ENCODE results near the gene MALRD1.

The MALRD1 gene

GRCh38 chr10:19570991-19571390 is 522.4 kb downstream of the MALRD1 start:
- peak; percentile 3 for DNase-seq (ENCODE audit: low read depth)
- TF ChIP-seq, protein P1, sequence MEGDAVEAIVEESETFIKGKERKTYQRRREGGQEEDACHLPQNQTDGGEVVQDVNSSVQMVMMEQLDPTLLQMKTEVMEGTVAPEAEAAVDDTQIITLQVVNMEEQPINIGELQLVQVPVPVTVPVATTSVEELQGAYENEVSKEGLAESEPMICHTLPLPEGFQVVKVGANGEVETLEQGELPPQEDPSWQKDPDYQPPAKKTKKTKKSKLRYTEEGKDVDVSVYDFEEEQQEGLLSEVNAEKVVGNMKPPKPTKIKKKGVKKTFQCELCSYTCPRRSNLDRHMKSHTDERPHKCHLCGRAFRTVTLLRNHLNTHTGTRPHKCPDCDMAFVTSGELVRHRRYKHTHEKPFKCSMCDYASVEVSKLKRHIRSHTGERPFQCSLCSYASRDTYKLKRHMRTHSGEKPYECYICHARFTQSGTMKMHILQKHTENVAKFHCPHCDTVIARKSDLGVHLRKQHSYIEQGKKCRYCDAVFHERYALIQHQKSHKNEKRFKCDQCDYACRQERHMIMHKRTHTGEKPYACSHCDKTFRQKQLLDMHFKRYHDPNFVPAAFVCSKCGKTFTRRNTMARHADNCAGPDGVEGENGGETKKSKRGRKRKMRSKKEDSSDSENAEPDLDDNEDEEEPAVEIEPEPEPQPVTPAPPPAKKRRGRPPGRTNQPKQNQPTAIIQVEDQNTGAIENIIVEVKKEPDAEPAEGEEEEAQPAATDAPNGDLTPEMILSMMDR (conservative IDR thresholded peaks at IDR 0.05; ENCODE audit: control insufficient read depth, insufficient read depth, low read depth, low read length), result no peak
- no peak overlapping the region for H3K4me3 ChIP-seq (ENCODE audit: control insufficient read depth, low read depth, low read length)

GRCh38 chr10:19572056-19572455 is 523.5 kb downstream of the MALRD1 start:
- no peak overlapping the region for H3K4me3 ChIP-seq (ENCODE audit: control insufficient read depth, low read depth, low read length)
- TF ChIP-seq, protein P1 (conservative IDR thresholded peaks at IDR 0.05; ENCODE audit: control insufficient read depth, insufficient read depth, low read depth, low read length), result no peak
- peak; percentile 34 for DNase-seq (ENCODE audit: low read depth)

DNA sequence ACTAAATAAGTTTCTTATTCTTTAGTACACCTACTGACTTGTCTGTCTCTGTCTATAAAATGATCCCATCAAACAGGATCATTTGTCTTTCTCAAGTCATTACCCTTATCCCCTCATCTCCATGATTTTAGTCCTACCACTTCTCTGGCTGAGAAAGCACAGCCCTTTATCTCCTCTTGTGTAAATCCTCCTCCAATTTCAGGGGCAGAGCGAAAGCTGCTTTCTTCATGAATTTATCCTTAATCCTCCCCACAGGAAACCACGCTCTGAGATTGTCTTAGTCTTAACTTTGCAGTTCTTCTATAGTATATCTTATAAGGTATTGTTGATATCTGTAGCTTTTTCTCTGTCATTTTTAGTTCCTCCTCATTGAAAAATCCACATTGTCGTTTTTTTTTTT is 528.0 kb downstream of the MALRD1 start:
- TF ChIP-seq, protein P1 (conservative IDR thresholded peaks at IDR 0.05; ENCODE audit: control insufficient read depth, insufficient read depth, low read depth, low read length), result no peak
- DNase-seq (ENCODE audit: low read depth), result no peak
- no peak overlapping the region for H3K4me3 ChIP-seq (ENCODE audit: control insufficient read depth, low read depth, low read length)

DNA sequence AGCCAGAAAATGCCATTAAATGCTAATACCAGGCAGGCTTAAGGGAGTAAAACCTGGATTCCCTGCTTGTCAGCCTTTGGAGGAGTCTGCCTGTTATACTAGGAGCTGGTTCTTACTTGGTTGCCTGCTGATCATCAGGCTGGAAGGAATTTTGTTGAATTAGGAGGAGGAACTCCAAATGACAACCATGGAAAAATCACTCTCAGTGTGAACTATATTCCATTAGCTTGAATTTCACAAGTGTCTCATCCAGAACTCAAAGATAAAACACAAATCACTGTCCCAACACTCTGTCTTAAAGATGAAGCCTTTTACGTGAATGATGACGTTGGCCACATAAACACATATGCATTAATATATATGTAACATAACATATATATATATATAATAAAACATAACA is 528.8 kb downstream of the MALRD1 start:
- DNase-seq (ENCODE audit: low read depth), result no peak
- TF ChIP-seq, protein P1 (conservative IDR thresholded peaks at IDR 0.05; ENCODE audit: control insufficient read depth, insufficient read depth, low read depth, low read length), result no peak
- no peak overlapping the region for H3K4me3 ChIP-seq (ENCODE audit: control insufficient read depth, low read depth, low read length)

DNA sequence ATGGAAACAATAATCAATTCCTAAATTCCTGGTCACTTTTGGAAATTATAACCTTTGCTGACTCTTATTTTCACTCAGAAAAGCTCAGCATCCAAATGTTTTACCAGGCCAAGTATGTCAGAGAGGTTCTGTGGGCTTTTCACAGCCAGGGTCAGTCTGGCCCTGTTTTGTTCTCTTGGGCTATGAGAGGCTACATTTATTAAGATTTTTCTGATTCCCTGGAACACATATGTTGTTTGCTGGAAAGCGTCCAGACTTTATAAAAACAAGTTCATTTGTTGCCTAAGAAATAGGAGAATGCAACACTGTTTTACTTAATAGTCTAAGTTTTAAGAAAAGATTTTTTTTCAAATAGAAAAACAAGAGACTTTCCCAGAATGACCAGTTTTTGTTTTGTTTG is 529.2 kb downstream of the MALRD1 start:
- DNase-seq (ENCODE audit: low read depth), result peak; percentile 15
- H3K4me3 ChIP-seq (ENCODE audit: control insufficient read depth, low read depth, low read length), result no peak overlapping the region
- TF ChIP-seq, protein P1 (conservative IDR thresholded peaks at IDR 0.05; ENCODE audit: control insufficient read depth, insufficient read depth, low read depth, low read length), result no peak

DNA sequence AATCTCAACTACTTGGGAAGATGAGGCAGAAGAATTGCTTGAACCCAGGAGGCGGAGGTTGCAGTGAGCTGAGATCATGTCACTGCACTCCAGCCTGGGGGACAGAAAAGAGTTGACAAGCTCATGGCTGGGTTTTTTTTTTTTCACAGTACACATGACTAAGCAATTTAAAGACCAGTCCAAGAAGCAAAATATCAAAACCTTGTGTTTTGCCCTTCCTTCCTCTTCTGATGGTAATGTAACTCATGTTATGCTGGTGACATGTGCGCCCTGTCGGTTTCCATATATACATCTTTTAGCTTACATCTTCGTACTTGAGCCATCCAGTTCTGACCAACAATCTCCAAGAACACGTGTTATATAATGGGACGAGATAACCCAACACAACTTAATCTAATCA is 530.0 kb downstream of the MALRD1 start:
- no peak for DNase-seq (ENCODE audit: low read depth)
- TF ChIP-seq, protein P1 (conservative IDR thresholded peaks at IDR 0.05; ENCODE audit: control insufficient read depth, insufficient read depth, low read depth, low read length), result no peak
- H3K4me3 ChIP-seq (ENCODE audit: control insufficient read depth, low read depth, low read length), result no peak overlapping the region
